ENCODE measurements around the gene CSRNP3.
A peak's percentile ranks its signal among the peaks of the same experiment; 100 is the strongest.
"Not testable (repeated sequence)": the region's sequence is repeated elsewhere in the genome, so short reads cannot be mapped to it uniquely, and the experiment has no call there.

CSRNP3 gene

GRCh38 chr2:165549619-165550018 lies 80.1 kb downstream of the CSRNP3 start:
- no peak for DNase-seq

GRCh38 chr2:165558832-165559231 lies 89.3 kb downstream of the CSRNP3 start:
- DNase-seq = no peak

GRCh38 chr2:165560377-165560988 lies 91.0 kb downstream of the CSRNP3 start:
- no peak for DNase-seq

GRCh38 chr2:165561516-165561915 lies 92.0 kb downstream of the CSRNP3 start:
- no peak for DNase-seq

GRCh38 chr2:165562233-165562632 lies 92.7 kb downstream of the CSRNP3 start:
- no peak for DNase-seq

GRCh38 chr2:165563468-165564225 lies 94.1 kb downstream of the CSRNP3 start:
- DNase-seq = peak; percentile 13 to 63

GRCh38 chr2:165566008-165566407 lies 96.5 kb downstream of the CSRNP3 start:
- no peak for DNase-seq

- DNase-seq = no peak
Measured at GRCh38 chr2:165567273-165567672, 97.8 kb downstream of the CSRNP3 start.

GRCh38 chr2:165568361-165568760 lies 98.9 kb downstream of the CSRNP3 start:
- no peak for DNase-seq

- no peak for DNase-seq
Measured at GRCh38 chr2:165571477-165571876, 102.0 kb downstream of the CSRNP3 start.

- no peak for DNase-seq
Measured at GRCh38 chr2:165572151-165572550, 102.7 kb downstream of the CSRNP3 start.

- no peak for DNase-seq
Measured at GRCh38 chr2:165573534-165574461, 104.3 kb downstream of the CSRNP3 start.

GRCh38 chr2:165575044-165575615 lies 105.6 kb downstream of the CSRNP3 start:
- DNase-seq = no peak

- no peak for DNase-seq
Measured at GRCh38 chr2:165576409-165577154, 107.1 kb downstream of the CSRNP3 start.

- no peak for DNase-seq
Measured at GRCh38 chr2:165582409-165582808, 112.9 kb downstream of the CSRNP3 start.

- DNase-seq = no peak
Measured at GRCh38 chr2:165582863-165583506, 113.5 kb downstream of the CSRNP3 start.

GRCh38 chr2:165584126-165584654 lies 114.7 kb downstream of the CSRNP3 start:
- DNase-seq = no peak

GRCh38 chr2:165586019-165586418 lies 116.5 kb downstream of the CSRNP3 start:
- no peak for DNase-seq

- no peak for DNase-seq
Measured at GRCh38 chr2:165587335-165587938, 117.9 kb downstream of the CSRNP3 start.

- not testable (repeated sequence) for DNase-seq
Measured at GRCh38 chr2:165590999-165591398, 121.5 kb downstream of the CSRNP3 start.

GRCh38 chr2:165593081-165593480 lies 123.6 kb downstream of the CSRNP3 start:
- no peak for DNase-seq

Data from Kasumi-1 (cell line).